Measurements from ENCODE around the gene GDF11.

Gene GDF11

GRCh38 chr12:55742719-55743405 is at the start of gene GDF11:
Gene GDF11, plus strand, starts transcription at chr12:55743122. Its CDS starts 195 bp downstream, at chr12:55743317.
- no peak within 1 kb of the TSS for H3K27ac ChIP-seq (ENCODE audit: low read depth, low read length)
- peak within 1 kb of the TSS in 2 of 5 donors; percentile 38 to 64 for H3K9ac ChIP-seq (ENCODE audit: low read length in 5 of 5)
- peaks cover 2 to 37% (median 27%) of the 10 kb centered on the region in 5 donors for H3K4me1 ChIP-seq (ENCODE audit: control insufficient read depth in 5 of 5, insufficient read depth in 5 of 5, low read length in 5 of 5)

GRCh38 chr12:55693323-55694187 is 49.4 kb upstream of the GDF11 start:
- Histone ChIP-seq H3K9ac (ENCODE audit: low read length in 5 of 5) (no peak overlapping the region), H3K4me1 (ENCODE audit: control insufficient read depth in 5 of 5, insufficient read depth in 5 of 5, low read length in 5 of 5) (peaks cover 0 to 3% (median 0%) of the 10 kb centered on the region in 5 donors), H3K9me3 (ENCODE audit: control insufficient read depth in 5 of 5, low read length in 5 of 5) (no peaks in the 10 kb centered on the region), H3K27me3 (ENCODE audit: control insufficient read depth in 5 of 5, insufficient read depth in 4 of 5, low read length in 5 of 5) (no peaks in the 10 kb centered on the region), H3K4me3 (ENCODE audit: low read depth in 1 of 5, low read length in 5 of 5) (no peak overlapping the region), H3K36me3 (ENCODE audit: control insufficient read depth in 5 of 5, insufficient read depth in 5 of 5, low read length in 5 of 5) (peaks cover 2 to 85% (median 78%) of the 10 kb centered on the region in 5 donors), H3K27ac (ENCODE audit: low read depth, low read length) (no peak overlapping the region)

More at GRCh38 chr12:55742719-55743405, at the start of gene GDF11:
- Histone ChIP-seq H3K4me3 (ENCODE audit: low read depth in 1 of 5, low read length in 5 of 5) (peak within 1 kb of the TSS; percentile 52 to 75 (median 70)), H3K27me3 (ENCODE audit: control insufficient read depth in 5 of 5, insufficient read depth in 4 of 5, low read length in 5 of 5) (peaks cover 8 to 19% (median 9%) of the 10 kb centered on the region in 5 donors), H3K36me3 (ENCODE audit: control insufficient read depth in 5 of 5, insufficient read depth in 5 of 5, low read length in 5 of 5) (no peaks in the 10 kb centered on the region), H3K9me3 (ENCODE audit: control insufficient read depth in 5 of 5, low read length in 5 of 5) (no peaks in the 10 kb centered on the region)

GRCh38 chr12:55694188-55694515 is 48.8 kb upstream of the GDF11 start:
- Histone ChIP-seq H3K4me3 (ENCODE audit: low read depth in 1 of 5, low read length in 5 of 5) (no peak overlapping the region), H3K9ac (ENCODE audit: low read length in 5 of 5) (no peak overlapping the region), H3K4me1 (ENCODE audit: control insufficient read depth in 5 of 5, insufficient read depth in 5 of 5, low read length in 5 of 5) (peaks cover 0 to 3% (median 0%) of the 10 kb centered on the region in 5 donors), H3K27me3 (ENCODE audit: control insufficient read depth in 5 of 5, insufficient read depth in 4 of 5, low read length in 5 of 5) (no peaks in the 10 kb centered on the region), H3K9me3 (ENCODE audit: control insufficient read depth in 5 of 5, low read length in 5 of 5) (no peaks in the 10 kb centered on the region), H3K36me3 (ENCODE audit: control insufficient read depth in 5 of 5, insufficient read depth in 5 of 5, low read length in 5 of 5) (peaks cover 2 to 85% (median 77%) of the 10 kb centered on the region in 5 donors), H3K27ac (ENCODE audit: low read depth, low read length) (no peak overlapping the region)

GRCh38 chr12:55694651-55695050 is 48.3 kb upstream of the GDF11 start:
- H3K27me3 ChIP-seq (ENCODE audit: control insufficient read depth in 5 of 5, insufficient read depth in 4 of 5, low read length in 5 of 5): no peaks in the 10 kb centered on the region
- no peaks in the 10 kb centered on the region for H3K9me3 ChIP-seq (ENCODE audit: control insufficient read depth in 5 of 5, low read length in 5 of 5)
- no peak overlapping the region for H3K4me3 ChIP-seq (ENCODE audit: low read depth in 1 of 5, low read length in 5 of 5)
- H3K36me3 ChIP-seq (ENCODE audit: control insufficient read depth in 5 of 5, insufficient read depth in 5 of 5, low read length in 5 of 5): peaks cover 2 to 85% (median 79%) of the 10 kb centered on the region in 5 donors
- H3K27ac ChIP-seq (ENCODE audit: low read depth, low read length): no peak overlapping the region
- peaks cover 0 to 3% (median 0%) of the 10 kb centered on the region in 5 donors for H3K4me1 ChIP-seq (ENCODE audit: control insufficient read depth in 5 of 5, insufficient read depth in 5 of 5, low read length in 5 of 5)
- no peak overlapping the region for H3K9ac ChIP-seq (ENCODE audit: low read length in 5 of 5)

DNA sequence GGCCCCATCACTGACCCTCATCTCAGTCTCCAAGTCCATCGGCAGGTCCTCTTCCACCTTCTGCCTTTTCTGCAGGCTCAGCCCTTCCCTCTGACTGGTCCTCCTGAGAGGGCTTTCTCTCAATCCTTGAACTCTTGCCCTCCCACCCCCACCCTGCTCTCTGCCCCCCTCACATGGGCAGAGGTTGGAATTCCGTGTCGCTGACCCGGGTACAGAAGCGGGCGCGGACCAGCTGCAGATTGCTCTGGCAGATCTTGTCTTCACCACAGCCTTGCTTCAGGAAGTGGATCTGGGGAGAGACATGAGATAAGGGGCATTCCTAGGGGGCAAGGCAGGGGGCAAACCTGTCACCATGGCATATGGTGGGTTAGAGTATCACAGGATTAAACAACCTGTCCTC is 47.6 kb upstream of the GDF11 start:
- Histone ChIP-seq H3K9ac (ENCODE audit: low read length in 5 of 5) (no peak overlapping the region), H3K27me3 (ENCODE audit: control insufficient read depth in 5 of 5, insufficient read depth in 4 of 5, low read length in 5 of 5) (no peaks in the 10 kb centered on the region), H3K9me3 (ENCODE audit: control insufficient read depth in 5 of 5, low read length in 5 of 5) (no peaks in the 10 kb centered on the region), H3K27ac (ENCODE audit: low read depth, low read length) (peak overlapping the region; percentile 5), H3K4me3 (ENCODE audit: low read depth in 1 of 5, low read length in 5 of 5) (no peak overlapping the region), H3K36me3 (ENCODE audit: control insufficient read depth in 5 of 5, insufficient read depth in 5 of 5, low read length in 5 of 5) (peaks cover 2 to 92% (median 84%) of the 10 kb centered on the region in 5 donors), H3K4me1 (ENCODE audit: control insufficient read depth in 5 of 5, insufficient read depth in 5 of 5, low read length in 5 of 5) (peaks cover 2 to 9% (median 5%) of the 10 kb centered on the region in 5 donors)

DNA sequence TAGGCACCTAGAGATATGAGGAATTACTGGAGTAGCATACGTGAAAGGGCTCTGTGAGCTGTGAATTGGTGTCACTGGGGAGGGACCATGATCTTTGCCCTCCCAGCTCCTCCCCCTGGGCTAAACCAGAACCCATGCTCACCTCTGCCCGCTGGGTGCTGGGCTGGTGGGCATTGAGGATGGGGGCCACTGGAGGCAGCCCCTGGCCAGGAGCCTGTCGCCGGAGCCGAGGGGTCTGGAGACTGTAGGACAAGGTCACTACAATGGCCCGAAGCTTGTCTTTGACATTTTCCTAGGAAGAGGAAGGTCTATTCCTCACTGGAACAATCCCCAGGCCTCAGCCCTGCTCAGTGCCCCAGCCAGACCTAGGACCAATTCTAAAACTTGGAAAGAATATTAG is 46.8 kb upstream of the GDF11 start:
- peak overlapping the region; percentile 5 for H3K27ac ChIP-seq (ENCODE audit: low read depth, low read length)
- H3K36me3 ChIP-seq (ENCODE audit: control insufficient read depth in 5 of 5, insufficient read depth in 5 of 5, low read length in 5 of 5): peaks cover 2 to 99% (median 89%) of the 10 kb centered on the region in 5 donors
- peaks cover 3 to 17% (median 13%) of the 10 kb centered on the region in 5 donors for H3K4me1 ChIP-seq (ENCODE audit: control insufficient read depth in 5 of 5, insufficient read depth in 5 of 5, low read length in 5 of 5)
- H3K9ac ChIP-seq (ENCODE audit: low read length in 5 of 5): no peak overlapping the region
- H3K9me3 ChIP-seq (ENCODE audit: control insufficient read depth in 5 of 5, low read length in 5 of 5): no peaks in the 10 kb centered on the region
- H3K4me3 ChIP-seq (ENCODE audit: low read depth in 1 of 5, low read length in 5 of 5): no peak overlapping the region
- H3K27me3 ChIP-seq (ENCODE audit: control insufficient read depth in 5 of 5, insufficient read depth in 4 of 5, low read length in 5 of 5): no peaks in the 10 kb centered on the region

DNA sequence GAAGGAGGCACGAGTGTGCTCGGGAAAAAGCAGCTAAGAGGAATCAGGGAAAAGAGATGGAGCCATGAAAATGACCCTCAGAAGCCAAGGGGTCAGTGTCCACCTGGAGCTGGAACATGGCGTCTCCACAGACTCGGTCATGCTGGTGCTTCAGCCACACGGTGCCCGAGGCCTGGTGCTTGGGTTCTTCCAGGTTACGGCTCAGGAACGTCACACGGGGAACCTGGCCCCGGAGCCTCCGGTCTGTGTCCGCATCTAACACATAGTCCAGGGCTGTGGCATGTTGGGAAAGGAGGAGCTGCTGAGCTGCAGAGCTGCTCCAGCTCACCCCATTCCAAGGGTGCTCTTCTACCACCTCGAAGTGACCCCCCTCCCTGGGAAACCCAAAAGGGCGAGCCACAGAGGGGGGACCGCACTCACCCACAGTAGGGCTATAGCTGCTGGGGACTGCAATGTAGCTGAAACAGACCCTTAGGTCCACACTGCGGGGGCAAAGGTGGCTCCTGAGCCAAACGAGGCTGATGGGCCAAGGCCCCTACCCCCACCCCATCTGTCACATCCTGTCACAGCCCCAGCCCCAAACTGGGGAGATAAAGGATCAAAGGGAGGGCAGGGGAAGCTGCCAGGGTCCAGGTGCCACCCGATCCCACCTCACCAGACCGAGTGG is 46.0 kb upstream of the GDF11 start:
- no peak overlapping the region for H3K9ac ChIP-seq (ENCODE audit: low read length in 5 of 5)
- no peak overlapping the region for H3K27ac ChIP-seq (ENCODE audit: low read depth, low read length)
- H3K9me3 ChIP-seq (ENCODE audit: control insufficient read depth in 5 of 5, low read length in 5 of 5): no peaks in the 10 kb centered on the region
- H3K36me3 ChIP-seq (ENCODE audit: control insufficient read depth in 5 of 5, insufficient read depth in 5 of 5, low read length in 5 of 5): peaks cover 0 to 98% (median 91%) of the 10 kb centered on the region in 5 donors
- no peaks in the 10 kb centered on the region for H3K27me3 ChIP-seq (ENCODE audit: control insufficient read depth in 5 of 5, insufficient read depth in 4 of 5, low read length in 5 of 5)
- no peak overlapping the region for H3K4me3 ChIP-seq (ENCODE audit: low read depth in 1 of 5, low read length in 5 of 5)
- peaks cover 3 to 25% (median 17%) of the 10 kb centered on the region in 5 donors for H3K4me1 ChIP-seq (ENCODE audit: control insufficient read depth in 5 of 5, insufficient read depth in 5 of 5, low read length in 5 of 5)

DNA sequence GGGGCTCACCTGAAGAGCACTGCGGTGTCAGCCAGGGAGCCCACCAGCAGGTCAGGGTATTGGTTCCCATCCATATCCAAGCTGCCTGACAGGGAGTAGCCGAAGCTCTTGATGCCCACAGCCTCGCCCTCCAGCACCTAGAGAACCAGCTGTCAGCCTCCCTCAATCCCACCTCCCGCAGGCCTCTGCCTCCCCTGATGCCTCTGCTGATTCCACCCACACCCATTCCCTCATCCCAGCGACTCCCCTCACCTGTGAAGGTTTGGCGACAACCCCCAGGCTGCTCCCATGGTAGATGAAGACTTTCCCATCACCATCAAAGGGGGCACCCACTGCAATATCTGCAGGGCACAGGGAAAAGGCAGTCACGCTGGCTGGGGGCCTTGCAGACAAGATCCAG is 45.2 kb upstream of the GDF11 start:
- Histone ChIP-seq H3K4me3 (ENCODE audit: low read depth in 1 of 5, low read length in 5 of 5) (no peak overlapping the region), H3K9ac (ENCODE audit: low read length in 5 of 5) (no peak overlapping the region), H3K27me3 (ENCODE audit: control insufficient read depth in 5 of 5, insufficient read depth in 4 of 5, low read length in 5 of 5) (no peaks in the 10 kb centered on the region), H3K36me3 (ENCODE audit: control insufficient read depth in 5 of 5, insufficient read depth in 5 of 5, low read length in 5 of 5) (peaks cover 0 to 95% (median 84%) of the 10 kb centered on the region in 5 donors), H3K27ac (ENCODE audit: low read depth, low read length) (peak overlapping the region; percentile 41), H3K4me1 (ENCODE audit: control insufficient read depth in 5 of 5, insufficient read depth in 5 of 5, low read length in 5 of 5) (peaks cover 5 to 30% (median 19%) of the 10 kb centered on the region in 5 donors), H3K9me3 (ENCODE audit: control insufficient read depth in 5 of 5, low read length in 5 of 5) (no peaks in the 10 kb centered on the region)

- Histone ChIP-seq H3K27ac (ENCODE audit: low read depth, low read length) (peak overlapping the region; percentile 41), H3K4me3 (ENCODE audit: low read depth in 1 of 5, low read length in 5 of 5) (no peak overlapping the region), H3K27me3 (ENCODE audit: control insufficient read depth in 5 of 5, insufficient read depth in 4 of 5, low read length in 5 of 5) (no peaks in the 10 kb centered on the region), H3K36me3 (ENCODE audit: control insufficient read depth in 5 of 5, insufficient read depth in 5 of 5, low read length in 5 of 5) (peaks cover 0 to 90% (median 77%) of the 10 kb centered on the region in 5 donors), H3K9me3 (ENCODE audit: control insufficient read depth in 5 of 5, low read length in 5 of 5) (no peaks in the 10 kb centered on the region), H3K4me1 (ENCODE audit: control insufficient read depth in 5 of 5, insufficient read depth in 5 of 5, low read length in 5 of 5) (peaks cover 5 to 37% (median 27%) of the 10 kb centered on the region in 5 donors), H3K9ac (ENCODE audit: low read length in 5 of 5) (peak overlapping the region in 1 of 5 donors; percentile 49)
Observed at GRCh38 chr12:55698241-55698955, 44.5 kb upstream of the GDF11 start.

All from subcutaneous abdominal adipose tissue (tissue), 5 donors.